ENCODE measurements around the gene HSD17B10. TPM values are rescaled to one million over a fixed set of nuclear protein-coding genes. Genes with fewer than 3 reads are reported as not detected.
A peak's percentile ranks its signal among the peaks of the same experiment; 100 is the strongest.

The HSD17B10 gene
- total RNA-seq, 1 experiment from 2014 or later: 112 TPM

GRCh38 chrX:53458082-53458481, 23.9 kb upstream of the HSD17B10 start:
- no peak overlapping the region for H2BK15ac ChIP-seq (ENCODE audit: low read depth, low read length)
- no CpG with 5 or more reads among the region's 5 CpGs for WGBS (ENCODE audit: extremely low coverage, insufficient read length, low lambda C conversion rate)

More at GRCh38 chrX:53458082-53458481, 23.9 kb upstream of the HSD17B10 start:
- Mint-ChIP-seq H3K27ac (no peak overlapping the region), H3K9me3 (peaks cover 54 to 63% of the 10 kb centered on the region in 2 experiments), H3K27me3 (ENCODE audit: low read depth) (peaks cover 4% of the 10 kb centered on the region), H3K4me3 (no peak overlapping the region), H3K4me1 (peaks cover 0 to 4% of the 10 kb centered on the region in 2 experiments; a peak in 1 of 4 replicates), H3K36me3 (ENCODE audit: insufficient read depth in 1 of 3, low read depth in 3 of 3) (peaks cover 0 to 1% (median under 1%) of the 10 kb centered on the region in 3 experiments; a peak in 4 of 7 replicates)
- no peak overlapping the region for H3K56ac ChIP-seq (ENCODE audit: insufficient read length, low read depth, low read length)
- H4K5ac ChIP-seq (ENCODE audit: insufficient read length, low read depth, low read length): no peak overlapping the region
- TF ChIP-seq CTCF (conservative IDR thresholded peaks at IDR 0.05): 0 out of 3 replicates have a peak, but pooled peaks have one; percentile 13
- H3K9ac ChIP-seq (ENCODE audit: extremely low read depth, insufficient read length, low read length): no peak overlapping the region
- no peak overlapping the region for H2BK5ac ChIP-seq (ENCODE audit: insufficient read length, low read length)
- no peaks in the 10 kb centered on the region for H3K79me2 ChIP-seq (ENCODE audit: insufficient read depth, low read length)
- H3K4me1 ChIP-seq (ENCODE audit: insufficient read depth, low read length): no peaks in the 10 kb centered on the region
- H2BK20ac ChIP-seq (ENCODE audit: low read depth, low read length, poor library complexity, severe bottlenecking): no peak overlapping the region
- H3K14ac ChIP-seq (ENCODE audit: insufficient read depth, low read length): no peak overlapping the region
- no peak overlapping the region for H2BK120ac ChIP-seq (ENCODE audit: low read depth, low read length, poor library complexity, severe bottlenecking)
- DNase-seq: no peak
- H3K27me3 ChIP-seq (ENCODE audit: insufficient read depth, low read length): no peaks in the 10 kb centered on the region
- H3K4ac ChIP-seq (ENCODE audit: low read depth, low read length): no peak overlapping the region
- no peak overlapping the region for H3K18ac ChIP-seq (ENCODE audit: insufficient read length, low read depth, low read length)
- no peak overlapping the region for H3K27ac ChIP-seq (ENCODE audit: insufficient read length, low read depth, low read length)
- H3K23ac ChIP-seq (ENCODE audit: insufficient read length, low read depth, low read length): no peak overlapping the region
- H4K20me1 ChIP-seq (ENCODE audit: control insufficient read depth, insufficient read depth, insufficient read length): no peaks in the 10 kb centered on the region
- no peak overlapping the region for H2AK5ac ChIP-seq (ENCODE audit: insufficient read length, low read length)
- no peak overlapping the region for H3K4me2 ChIP-seq (ENCODE audit: insufficient read depth, insufficient read length, low read length)
- H4K8ac ChIP-seq (replicated peaks; ENCODE audit: insufficient read length, low read depth, low read length): no peak overlapping the region
- H3K9me3 ChIP-seq (ENCODE audit: control insufficient read depth, low read depth, low read length): peaks cover 9% of the 10 kb centered on the region
- H3T11ph ChIP-seq (ENCODE audit: low read length): no peak overlapping the region
- H3K79me1 ChIP-seq (ENCODE audit: insufficient read depth, low read depth, low read length, poor library complexity, severe bottlenecking): no peaks in the 10 kb centered on the region
- no peak overlapping the region for H2AFZ ChIP-seq (ENCODE audit: low read length)
- no peak overlapping the region for H2BK12ac ChIP-seq (ENCODE audit: insufficient read length, low read depth, low read length)
- no peaks in the 10 kb centered on the region for H3K23me2 ChIP-seq (ENCODE audit: insufficient read length, low read depth, low read length, poor library complexity, severe bottlenecking)
- no peak overlapping the region for H4K91ac ChIP-seq (ENCODE audit: insufficient read length, low read depth, low read length)

Measured in H9 (cell line).